IMR-90 (cell line): ENCODE results near the gene DUSP8. TPM values are rescaled to one million over a fixed set of nuclear protein-coding genes. Genes with fewer than 3 reads are reported as not detected.

Experiments used
- ATAC-seq: fragments of 200-7000 bp; cut with Tn5 transposase; 2 replicates; pipeline ENCODE4 v1.9.1; 2020; ENCODE audit warnings: low read depth, mild to moderate bottlenecking, moderate library complexity
- BruUV-seq: library from RNA; stranded (reverse); fragments of 400-500 nt; replicated peaks from 2 replicates; lab custom pipeline; 2021; lab: Mats Ljungman, UMichigan
- CTCF ChIA-PET: fragments of 300-600 bp; formaldehyde crosslinking; extraction: SDS; loops from one replicate; lab custom pipeline; 2021; ENCODE audit warnings: antibody characterized with exemption; lab: Yijun Ruan, JAX
- POLR2A ChIA-PET: fragments of 300-600 bp; sonication (Branson Sonifier 250); formaldehyde crosslinking; loops from one replicate; lab custom pipeline; 2022; ENCODE audit warnings: antibody characterized with exemption; ENCODE audit not compliant: unreplicated experiment; lab: Charles Lee
- DNase-seq: peaks from one replicate; pipeline ENCODE4 v3.0.0; 2013
- H2AFZ ChIP-seq: replicated peaks from 2 replicates; pipeline ENCODE3; 2013; ENCODE audit warnings: low read length, mild to moderate bottlenecking; ENCODE audit not compliant: poor library complexity
- H2AK5ac ChIP-seq: 2 replicates; pipeline ENCODE4 v1.6.1; 2013; ENCODE audit warnings: low read depth, low read length, inconsistent platforms
- H2AK9ac ChIP-seq: replicated peaks from 2 replicates; pipeline ENCODE3; 2013; ENCODE audit warnings: mild to moderate bottlenecking, low read depth, low read length, moderate library complexity; ENCODE audit not compliant: poor library complexity
- H2BK120ac ChIP-seq: 2 replicates; pipeline ENCODE4 v1.6.1; 2013; ENCODE audit warnings: low read depth, low read length, inconsistent platforms
- H2BK15ac ChIP-seq: 3 replicates; pipeline ENCODE4 v1.6.1; 2013; ENCODE audit warnings: low read depth, low read length, inconsistent platforms
- H2BK20ac ChIP-seq: 2 replicates; pipeline ENCODE4 v1.6.1; 2013; ENCODE audit warnings: low read depth, mild to moderate bottlenecking, inconsistent platforms, low read length, moderate library complexity
- H2BK5ac ChIP-seq: 2 replicates; pipeline ENCODE4 v1.6.1; 2013; ENCODE audit warnings: mild to moderate bottlenecking, low read depth, low read length, inconsistent platforms; ENCODE audit not compliant: poor library complexity, severe bottlenecking
- H3K14ac ChIP-seq: replicated peaks from 2 replicates; pipeline ENCODE4 v1.6.1; 2013; ENCODE audit warnings: low read depth, low read length, inconsistent platforms
- H3K18ac ChIP-seq: 2 replicates; pipeline ENCODE4 v1.6.1; 2013; ENCODE audit warnings: low read depth, low read length, control low read depth
- H3K23ac ChIP-seq: 2 replicates; pipeline ENCODE4 v1.6.1; 2013; ENCODE audit warnings: low read depth, low read length, inconsistent platforms
- H3K27ac ChIP-seq: 2 replicates; pipeline ENCODE4 v1.5.1; 2013; ENCODE audit warnings: mild to moderate bottlenecking, control low read depth, low read length; ENCODE audit not compliant: insufficient read depth
- H3K27me3 ChIP-seq: 2 replicates; pipeline ENCODE4 v1.6.1; 2013; ENCODE audit warnings: low read length; ENCODE audit not compliant: control insufficient read depth, insufficient read depth
- H3K36me3 ChIP-seq: 2 replicates; pipeline ENCODE4 v1.6.1; 2013; ENCODE audit warnings: low read length, mixed read lengths; ENCODE audit not compliant: control insufficient read depth, insufficient read depth
- H3K4ac ChIP-seq: 2 replicates; pipeline ENCODE4 v1.6.1; 2013; ENCODE audit warnings: low read depth, low read length, inconsistent platforms
- H3K4me1 ChIP-seq: 2 replicates; pipeline ENCODE4 v1.6.1; 2013; ENCODE audit warnings: low read length, mixed read lengths; ENCODE audit not compliant: control insufficient read depth, insufficient read depth
- H3K4me2 ChIP-seq: 2 replicates; pipeline ENCODE4 v1.6.1; 2013; ENCODE audit warnings: low read depth, mild to moderate bottlenecking, control low read depth, low read length, moderate library complexity
- H3K4me3 ChIP-seq: 2 replicates; pipeline ENCODE4 v1.5.1; 2013; ENCODE audit warnings: low read depth, mild to moderate bottlenecking, control low read depth, low read length, moderate library complexity; ENCODE audit not compliant: insufficient read depth
- H3K56ac ChIP-seq: 2 replicates; pipeline ENCODE4 v1.6.1; 2013; ENCODE audit warnings: low read length, inconsistent platforms; ENCODE audit not compliant: insufficient read depth; ENCODE audit errors: extremely low read depth
- H3K79me1 ChIP-seq, 2 experiments: 2 replicates each; pipeline ENCODE4 v1.6.1; 2013; ENCODE audit warnings: low read length in 2 of 2, inconsistent platforms in 1 of 2, low read depth in 1 of 2
- H3K9ac ChIP-seq: 2 replicates; pipeline ENCODE4 v1.6.1; 2013; ENCODE audit warnings: low read depth, low read length, control low read depth
- H3K9me1 ChIP-seq: 2 replicates; pipeline ENCODE4 v1.6.1; 2013; ENCODE audit warnings: low read length, inconsistent platforms; ENCODE audit not compliant: insufficient read depth
- H3K9me3 ChIP-seq: 2 replicates; pipeline ENCODE4 v1.6.1; 2013; ENCODE audit warnings: low read length; ENCODE audit not compliant: control insufficient read depth, insufficient read depth
- H4K20me1 ChIP-seq: 2 replicates; pipeline ENCODE4 v1.6.1; 2013; ENCODE audit warnings: low read length, inconsistent platforms; ENCODE audit not compliant: insufficient read depth
- H4K5ac ChIP-seq: 2 replicates; pipeline ENCODE4 v1.6.1; 2013; ENCODE audit warnings: mild to moderate bottlenecking, low read depth, low read length, control low read depth
- H4K8ac ChIP-seq, 2 experiments: 2 replicates each; pipeline ENCODE4 v1.6.1; 2013; ENCODE audit warnings: low read depth in 2 of 2, low read length in 2 of 2, control low read depth in 1 of 2, inconsistent platforms in 1 of 2
- H4K91ac ChIP-seq: 2 replicates; pipeline ENCODE4 v1.6.1; 2013; ENCODE audit warnings: low read depth, low read length, inconsistent platforms; ENCODE audit not compliant: insufficient read depth
- CEBPB ChIP-seq: IDR thresholded peaks from 2 replicates; pipeline ENCODE4 v1.6.1; 2012; ENCODE audit warnings: low read depth, low read length, improper control_type of control experiment
- NFE2L2 ChIP-seq: fragments of 150-350 bp; IDR thresholded peaks from 2 replicates; pipeline ENCODE4 v1.6.1; 2016; ENCODE audit warnings: low read depth, mild to moderate bottlenecking, low read length
- POLR2A ChIP-seq: IDR thresholded peaks from 2 replicates; pipeline ENCODE4 v1.6.1; 2012; ENCODE audit warnings: mild to moderate bottlenecking, low read depth, low read length
- RFX5 ChIP-seq: IDR thresholded peaks from 2 replicates; pipeline ENCODE4 v1.8.0; 2012; ENCODE audit warnings: low read depth, mild to moderate bottlenecking, low read length, moderate library complexity
- SMC3 ChIP-seq: fragments of 150-350 bp; IDR thresholded peaks from 2 replicates; pipeline ENCODE4 v1.6.1; 2016; ENCODE audit warnings: low read depth, mild to moderate bottlenecking, antibody characterized with exemption, low read length, moderate library complexity
- WGBS, 2 experiments: methylation state at CpG; one replicate each; pipeline versions ENCODE4 v1.1.5 to v1.1.7; 2013; ENCODE audit warnings: missing lambda C conversion rate in 2 of 2; ENCODE audit not compliant: insufficient read length in 1 of 2; ENCODE audit errors: extremely low coverage in 2 of 2; 5-methylcytosine and 5-hydroxymethylcytosine counted together
- dilution Hi-C: fragments of 300-500 bp; cut with HindIII; formaldehyde crosslinking; loops from one replicate; pipeline ENCODE4 v1.14.3; 2018; ENCODE audit warnings: low sequenced_read_pairs; ENCODE audit not compliant: unreplicated experiment
- in situ Hi-C: fragments of 300-500 bp; cut with MboI; formaldehyde crosslinking; loops from 3 replicates; pipeline ENCODE4 v1.14.3; 2019; ENCODE audit warnings: low sequenced_read_pairs, inconsistent platforms, mixed read lengths
- intact Hi-C: fragments of 100-400 bp; cut with micrococcal nuclease; formaldehyde crosslinking; loops from 2 replicates; pipeline ENCODE4 v1.10.0; 2022
- polyA plus RNA-seq, 3 experiments: library from polyadenylated mRNA; depleted of rRNA; stranded (reverse); fragments of >200 nt; gene quantifications; 2 replicates each; pipeline ENCODE4 v1.2.3, GENCODE V29; 2012; ENCODE audit warnings: low replicate concordance in 1 of 3
- total RNA-seq: library from RNA; depleted of rRNA; stranded (reverse); fragments of >200 nt; gene quantifications from 2 replicates; pipeline ENCODE4 v1.2.3, GENCODE V29; 2012
- TF ChIP-seq, protein P1 (sequence below): fragments of 150-350 bp; IDR thresholded peaks from 2 replicates; pipeline ENCODE4 v1.6.1; 2017; ENCODE audit warnings: mild to moderate bottlenecking, antibody characterized with exemption, low read length, low read depth

Gene DUSP8
- total and polyA plus RNA-seq, 2 of the 4 experiments (the other 2 are of a cell fraction) = 0.72 to 4.2 TPM

GRCh38 chr11:1544536-1544935, 27.5 kb downstream of the DUSP8 start:
- no peak for TF ChIP-seq RFX5
- TF ChIP-seq, protein P1, sequence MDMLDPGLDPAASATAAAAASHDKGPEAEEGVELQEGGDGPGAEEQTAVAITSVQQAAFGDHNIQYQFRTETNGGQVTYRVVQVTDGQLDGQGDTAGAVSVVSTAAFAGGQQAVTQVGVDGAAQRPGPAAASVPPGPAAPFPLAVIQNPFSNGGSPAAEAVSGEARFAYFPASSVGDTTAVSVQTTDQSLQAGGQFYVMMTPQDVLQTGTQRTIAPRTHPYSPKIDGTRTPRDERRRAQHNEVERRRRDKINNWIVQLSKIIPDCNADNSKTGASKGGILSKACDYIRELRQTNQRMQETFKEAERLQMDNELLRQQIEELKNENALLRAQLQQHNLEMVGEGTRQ = no peak
- no peak for TF ChIP-seq NFE2L2
- no peak for TF ChIP-seq CEBPB
- no peak for TF ChIP-seq POLR2A
- no peak for TF ChIP-seq SMC3
- Histone ChIP-seq H2AFZ (no peak overlapping the region), H3K56ac (no peak overlapping the region), H2BK20ac (no peak overlapping the region), H4K91ac (no peak overlapping the region), H4K20me1 (0 out of 2 replicates have a peak, but pooled peaks cover 5% of the 10 kb centered on the region), H4K5ac (no peak overlapping the region), H3K4me2 (no peak overlapping the region), H3K4me1 (peaks cover 4% of the 10 kb centered on the region; the same call in 1 of the 2 replicates), H3K9me3 (no peaks in the 10 kb centered on the region), H2BK120ac (no peak overlapping the region), H3K18ac (no peak overlapping the region), H3K79me1 (no peaks in the 10 kb centered on the region), H2AK9ac (no peak overlapping the region), H3K27me3 (peaks cover 67% of the 10 kb centered on the region), H2BK5ac (no peak overlapping the region), H3K9ac (no peak overlapping the region), H3K27ac (no peak overlapping the region), H2AK5ac (no peak overlapping the region), H3K36me3 (no peaks in the 10 kb centered on the region), H3K4me3 (no peak overlapping the region), H3K23ac (no peak overlapping the region), H4K8ac (no peak overlapping the region), H3K14ac (no peak overlapping the region), H3K4ac (no peak overlapping the region), H3K9me1 (no peaks in the 10 kb centered on the region), H2BK15ac (no peak overlapping the region)
- DNase-seq = no peak
- in situ Hi-C loops = no loop called here
- intact Hi-C loops = no loop called here
- POLR2A ChIA-PET = interaction anchor here (0.6 kb wide), 1 partner anchor 14 kb away, joined by 3 read pairs; no protein-coding TSS in a partner anchor
- 40% methylated on average over 3 of the region's 6 CpGs; no CpG with 5 or more reads in 1 of the 2 experiments for WGBS, 2 experiments
- no peak for ATAC-seq
- dilution Hi-C loops = no loop called here
- no TSS peak for BruUV-seq
- CTCF ChIA-PET = no interaction called here
